Measurements from ENCODE around the gene AJAP1. TPM values are rescaled to one million over a fixed set of nuclear protein-coding genes. Genes with fewer than 3 reads are reported as not detected.

Gene AJAP1
- total and polyA plus RNA-seq, 7 donors: 0.04 to 0.95 (median 0.55) TPM; not detected in 1

GRCh38 chr1:4820543-4820942, 166.1 kb downstream of the AJAP1 start:
- H3K9me3 ChIP-seq: peaks cover 0 to 3% (median 0%) of the 10 kb centered on the region in 4 donors
- no peaks in the 10 kb centered on the region for H3K36me3 ChIP-seq
- H3K27me3 ChIP-seq: no peaks in the 10 kb centered on the region
- TF ChIP-seq, protein P1, sequence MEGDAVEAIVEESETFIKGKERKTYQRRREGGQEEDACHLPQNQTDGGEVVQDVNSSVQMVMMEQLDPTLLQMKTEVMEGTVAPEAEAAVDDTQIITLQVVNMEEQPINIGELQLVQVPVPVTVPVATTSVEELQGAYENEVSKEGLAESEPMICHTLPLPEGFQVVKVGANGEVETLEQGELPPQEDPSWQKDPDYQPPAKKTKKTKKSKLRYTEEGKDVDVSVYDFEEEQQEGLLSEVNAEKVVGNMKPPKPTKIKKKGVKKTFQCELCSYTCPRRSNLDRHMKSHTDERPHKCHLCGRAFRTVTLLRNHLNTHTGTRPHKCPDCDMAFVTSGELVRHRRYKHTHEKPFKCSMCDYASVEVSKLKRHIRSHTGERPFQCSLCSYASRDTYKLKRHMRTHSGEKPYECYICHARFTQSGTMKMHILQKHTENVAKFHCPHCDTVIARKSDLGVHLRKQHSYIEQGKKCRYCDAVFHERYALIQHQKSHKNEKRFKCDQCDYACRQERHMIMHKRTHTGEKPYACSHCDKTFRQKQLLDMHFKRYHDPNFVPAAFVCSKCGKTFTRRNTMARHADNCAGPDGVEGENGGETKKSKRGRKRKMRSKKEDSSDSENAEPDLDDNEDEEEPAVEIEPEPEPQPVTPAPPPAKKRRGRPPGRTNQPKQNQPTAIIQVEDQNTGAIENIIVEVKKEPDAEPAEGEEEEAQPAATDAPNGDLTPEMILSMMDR (IDR thresholded peaks at IDR 0.05): no peak
- TF ChIP-seq POLR2A (IDR thresholded peaks at IDR 0.05) (no peak), POLR2AphosphoS5 (IDR thresholded peaks at IDR 0.05) (no peak), EP300 (IDR thresholded peaks at IDR 0.05) (no peak)
- no peak overlapping the region for H3K27ac ChIP-seq
- no peaks in the 10 kb centered on the region for H3K4me1 ChIP-seq
- DNase-seq: no peak
- 91 to 94% methylated on average over 1 of the region's 1 CpG for whole genome bisulfite sequencing, 2 donors
- no peak overlapping the region for H3K4me3 ChIP-seq
- intact Hi-C loops (cut with DNase I): no loop called here

DNA sequence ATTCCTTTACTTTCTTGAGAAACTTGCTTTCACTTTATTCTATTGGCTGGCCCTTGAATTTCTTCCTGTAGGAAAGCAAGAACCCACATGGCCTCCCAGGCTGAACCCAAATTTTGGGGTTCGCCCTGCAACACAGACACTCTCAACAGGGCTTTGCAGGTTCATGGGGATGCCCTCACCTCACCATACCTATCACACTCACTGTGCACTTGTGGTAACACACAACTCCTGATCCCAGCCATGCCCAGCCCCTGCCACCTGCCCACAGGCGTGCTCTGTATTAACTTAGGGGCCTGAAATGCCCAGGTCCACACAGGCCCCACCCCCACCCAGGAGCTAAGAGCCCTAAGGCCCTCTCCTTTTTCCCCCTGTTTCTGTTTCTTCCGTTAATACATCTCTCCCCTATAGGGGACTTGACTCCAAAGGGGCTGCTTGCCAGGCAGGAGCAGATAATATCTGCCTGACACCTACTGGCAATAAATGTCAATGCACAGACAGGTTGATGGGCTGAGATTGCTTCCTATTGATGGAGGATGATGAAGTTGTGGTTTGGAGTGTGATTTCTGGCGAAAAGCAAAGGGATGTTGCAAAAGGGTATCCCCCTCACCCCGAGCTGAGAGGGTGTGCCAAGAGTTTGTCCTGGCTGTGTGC, 171.5 kb downstream of the AJAP1 start:
- DNase-seq: no peak
- intact Hi-C loops (cut with DNase I): no loop called here
- H3K4me3 ChIP-seq: no peak overlapping the region

DNA sequence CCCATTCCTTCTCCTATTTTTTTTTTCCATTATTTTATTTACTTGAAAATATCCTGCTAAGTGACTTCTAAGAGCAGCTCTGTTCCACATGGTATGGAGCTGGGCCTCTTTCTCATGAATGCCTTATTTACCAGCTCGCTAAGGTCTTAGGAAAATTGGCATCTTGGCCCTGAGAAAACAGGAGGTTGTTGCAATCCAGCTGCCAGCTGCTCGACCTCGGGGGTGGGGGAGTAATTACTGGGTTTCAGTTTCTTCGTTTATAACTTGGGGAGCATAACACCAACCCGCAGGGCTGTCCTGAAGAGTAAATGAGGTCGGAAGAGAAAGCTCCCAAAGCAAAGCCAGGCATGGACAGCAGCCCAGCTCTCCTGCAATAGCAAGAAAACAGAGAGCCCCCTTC, 176.3 kb downstream of the AJAP1 start:
- Histone ChIP-seq H3K9me3 (no peaks in the 10 kb centered on the region), H3K27me3 (no peaks in the 10 kb centered on the region), H3K4me1 (no peaks in the 10 kb centered on the region), H3K4me3 (no peak overlapping the region), H3K36me3 (no peaks in the 10 kb centered on the region), H3K27ac (no peak overlapping the region)
- whole genome bisulfite sequencing, 2 donors: 22 to 33% methylated on average over 6 of the region's 6 CpGs
- TF ChIP-seq EP300 (IDR thresholded peaks at IDR 0.05) (no peak), POLR2AphosphoS5 (IDR thresholded peaks at IDR 0.05) (no peak), POLR2A (IDR thresholded peaks at IDR 0.05) (no peak)
- TF ChIP-seq, protein P1 (IDR thresholded peaks at IDR 0.05): no peak
- intact Hi-C loops (cut with DNase I): no loop called here
- no peak for DNase-seq

More for the DNA sequence above, 171.5 kb downstream of the AJAP1 start:
- H3K27ac ChIP-seq: no peak overlapping the region
- WGBS, 2 donors: 36 to 53% methylated on average over 5 of the region's 5 CpGs
- no peaks in the 10 kb centered on the region for H3K9me3 ChIP-seq
- H3K4me1 ChIP-seq: no peaks in the 10 kb centered on the region
- H3K27me3 ChIP-seq: no peaks in the 10 kb centered on the region
- H3K36me3 ChIP-seq: no peaks in the 10 kb centered on the region
- no peak for TF ChIP-seq POLR2A (IDR thresholded peaks at IDR 0.05)
- TF ChIP-seq, protein P1 (IDR thresholded peaks at IDR 0.05): no peak
- TF ChIP-seq EP300 (IDR thresholded peaks at IDR 0.05): no peak
- TF ChIP-seq POLR2AphosphoS5 (IDR thresholded peaks at IDR 0.05): no peak

- H3K4me1 ChIP-seq: no peaks in the 10 kb centered on the region
- no peaks in the 10 kb centered on the region for H3K9me3 ChIP-seq
- DNase-seq: peak; percentile 71
- intact Hi-C loops (cut with DNase I): no loop called here
- no peak for TF ChIP-seq EP300 (IDR thresholded peaks at IDR 0.05)
- no peak for TF ChIP-seq POLR2AphosphoS5 (IDR thresholded peaks at IDR 0.05)
- TF ChIP-seq, protein P1 (IDR thresholded peaks at IDR 0.05): no peak
- no peak for TF ChIP-seq POLR2A (IDR thresholded peaks at IDR 0.05)
- 21 to 44% methylated on average over 2 of the region's 2 CpGs for WGBS, 2 donors
- no peak overlapping the region for H3K27ac ChIP-seq
- H3K27me3 ChIP-seq: no peaks in the 10 kb centered on the region
- no peaks in the 10 kb centered on the region for H3K36me3 ChIP-seq
- H3K4me3 ChIP-seq: no peak overlapping the region
Measured at GRCh38 chr1:4836574-4836973, 182.2 kb downstream of the AJAP1 start.

Data from sigmoid colon (tissue), 7 donors.